ENCODE measurements around the gene SLX4.

SLX4 gene

GRCh38 chr16:3641801-3642396, 30.5 kb upstream of the SLX4 start:
- CTCF ChIA-PET, result interaction anchor here (1.4 kb wide), 1 partner anchor 12 kb away, joined by 5 read pairs; no protein-coding TSS in a partner anchor
- TF ChIP-seq CTCF (IDR thresholded peaks at IDR 0.05; ENCODE audit: insufficient read depth, low read length, missing control alignments), result no peak
- POLR2A ChIA-PET, result no interaction called here
- no peak for DNase-seq (ENCODE audit: low read depth, low spot score)
- H3K4me3 ChIP-seq (ENCODE audit: low read depth, low read length), result no peak overlapping the region

DNA sequence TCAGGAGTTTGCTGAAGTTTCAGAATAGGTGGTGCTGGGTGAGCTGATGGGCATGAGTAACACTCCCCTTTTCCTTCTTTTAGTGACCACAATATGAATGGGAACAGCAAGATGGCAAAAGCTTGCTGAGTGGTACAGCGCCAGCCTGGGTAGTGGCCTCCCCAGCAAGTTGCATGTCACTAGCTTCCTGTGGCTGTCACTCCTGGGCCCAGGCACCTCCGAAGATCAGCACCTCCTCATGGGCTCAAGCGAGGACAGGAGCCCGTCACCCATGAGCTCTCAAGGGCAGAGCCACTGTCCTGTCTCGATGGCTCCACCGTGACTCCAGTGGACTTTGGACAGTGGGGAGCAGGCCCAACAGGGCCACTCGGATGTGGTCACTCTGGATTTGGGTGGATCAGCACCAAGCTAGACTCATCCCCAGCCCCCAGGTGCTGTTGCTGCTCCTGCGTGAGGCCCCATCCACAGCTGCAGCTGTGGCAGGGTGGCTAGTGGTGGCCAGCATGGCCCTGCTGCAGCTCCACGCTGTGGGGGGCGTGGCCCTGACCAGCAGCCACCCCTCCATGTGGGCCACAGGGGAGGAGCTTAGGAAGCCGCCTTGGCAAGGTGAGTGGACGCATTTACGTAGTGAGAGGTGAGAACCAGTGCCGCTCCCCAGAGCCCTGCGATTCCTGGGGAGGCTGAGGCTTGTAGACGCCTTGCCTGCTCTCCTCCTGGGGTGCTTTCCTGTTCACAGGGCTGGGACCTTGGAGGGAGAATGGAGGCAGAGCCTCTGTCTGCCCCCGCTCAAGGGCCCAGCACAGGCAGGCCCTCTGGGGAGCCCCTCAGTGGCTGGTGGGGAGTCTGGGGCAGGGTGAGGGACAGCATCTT, 29.5 kb upstream of the SLX4 start:
- no peak overlapping the region for H3K4me3 ChIP-seq (ENCODE audit: low read depth, low read length)
- no peak for TF ChIP-seq CTCF (IDR thresholded peaks at IDR 0.05; ENCODE audit: insufficient read depth, low read length, missing control alignments)
- CTCF ChIA-PET, result interaction anchor here (1.3 kb wide), 1 partner anchor 13 kb away, joined by 3 read pairs; no protein-coding TSS in a partner anchor
- POLR2A ChIA-PET, result no interaction called here
- DNase-seq (ENCODE audit: low read depth, low spot score), result no peak

DNA sequence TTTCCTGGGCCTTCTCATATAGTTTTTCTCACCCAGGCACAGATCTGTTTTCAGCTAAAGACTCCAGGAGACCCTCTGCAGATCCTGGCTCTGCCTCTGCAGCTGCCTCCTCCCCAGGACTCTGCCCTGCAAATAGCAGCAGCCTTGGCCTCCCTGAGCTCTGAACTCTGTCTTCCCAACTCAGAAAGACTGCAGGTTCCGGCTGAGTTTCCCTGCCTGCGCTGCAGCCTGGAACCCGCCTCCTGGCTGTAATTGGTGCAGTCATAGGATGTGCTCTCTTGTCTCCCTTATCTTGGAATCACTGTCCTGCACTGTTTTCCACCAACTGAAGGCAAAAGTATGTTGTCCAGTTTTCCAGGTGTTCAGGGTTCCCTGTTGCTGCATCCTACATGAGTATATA, 28.8 kb upstream of the SLX4 start:
- H3K4me3 ChIP-seq (ENCODE audit: low read depth, low read length), result no peak overlapping the region
- no peak for DNase-seq (ENCODE audit: low read depth, low spot score)
- POLR2A ChIA-PET, result no interaction called here
- no peak for TF ChIP-seq CTCF (IDR thresholded peaks at IDR 0.05; ENCODE audit: insufficient read depth, low read length, missing control alignments)
- CTCF ChIA-PET, result interaction anchor here (0.8 to 1.3 kb wide), 2 partner anchors 10 to 14 kb away, joined by 3 read pairs; no protein-coding TSS in a partner anchor

DNA sequence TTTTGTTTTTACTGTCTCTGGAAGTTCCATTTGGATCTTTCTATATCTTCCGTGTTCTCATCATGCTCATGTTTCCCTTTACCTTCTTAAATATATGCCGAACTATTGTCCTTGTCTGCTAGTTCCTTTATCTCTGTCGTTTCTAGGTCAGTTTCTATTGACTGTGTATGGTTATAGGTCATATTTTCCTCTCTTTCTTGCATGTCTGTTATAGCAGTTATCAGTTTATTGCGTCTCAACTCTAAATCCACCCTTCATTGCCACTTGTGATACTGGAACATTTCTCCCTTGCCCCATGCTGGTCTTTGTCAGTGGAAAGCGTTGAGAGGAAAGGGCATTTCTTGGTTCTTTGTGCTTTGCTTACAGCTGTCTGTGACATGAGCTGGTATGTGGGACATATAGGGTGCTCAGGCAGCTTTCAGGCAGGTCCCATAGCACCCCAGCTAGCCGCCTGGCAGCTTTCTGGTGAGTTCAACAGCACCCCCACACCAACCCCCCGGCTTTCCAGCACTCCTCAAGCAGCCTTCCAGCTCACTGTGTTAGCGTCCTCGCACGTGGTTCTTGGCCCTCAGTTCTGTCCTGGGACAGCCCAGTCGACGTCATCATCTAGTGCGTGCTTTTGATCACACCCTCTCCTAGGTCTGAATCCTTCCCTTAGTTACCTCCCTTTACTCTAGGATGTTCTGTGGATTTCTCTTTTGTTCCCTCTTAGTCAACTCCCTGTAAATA, 27.7 kb upstream of the SLX4 start:
- ChIA-PET POLR2A (no interaction called here), CTCF (interaction anchor here (0.8 to 1.3 kb wide), 2 partner anchors 11 to 15 kb away, joined by 3 read pairs; no protein-coding TSS in a partner anchor)
- H3K4me3 ChIP-seq (ENCODE audit: low read depth, low read length), result no peak overlapping the region
- TF ChIP-seq CTCF (IDR thresholded peaks at IDR 0.05; ENCODE audit: insufficient read depth, low read length, missing control alignments), result no peak
- no peak for DNase-seq (ENCODE audit: low read depth, low spot score)

DNA sequence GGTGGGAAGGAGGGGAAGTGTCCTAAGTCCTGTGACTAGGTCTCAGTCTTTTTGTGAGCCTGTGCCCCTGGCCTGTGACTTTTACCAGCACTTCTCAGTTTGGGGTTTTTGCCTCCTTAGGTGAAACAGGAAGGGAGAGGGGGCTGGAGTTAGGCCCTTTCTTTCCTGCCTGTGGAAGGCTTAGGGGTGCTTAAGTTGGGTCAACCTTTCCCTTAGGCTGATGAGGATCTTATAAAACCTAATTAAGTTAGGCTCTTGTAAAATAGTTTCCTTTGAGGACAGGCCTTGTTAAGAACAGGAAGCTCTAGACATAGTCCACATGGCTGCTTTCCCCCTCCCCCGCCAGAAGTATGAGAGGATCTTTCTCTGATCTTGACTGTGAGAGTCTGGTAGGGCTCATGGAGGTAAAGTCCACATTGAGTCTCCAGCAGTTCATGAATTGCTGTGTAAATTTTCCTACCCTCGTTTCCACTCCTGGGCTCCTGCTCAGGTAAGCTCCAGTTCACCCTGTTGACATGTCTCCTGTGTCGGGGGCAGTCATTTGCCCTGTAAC, 26.0 kb upstream of the SLX4 start:
- ChIA-PET POLR2A (no interaction called here), CTCF (no interaction called here)
- H3K4me3 ChIP-seq (ENCODE audit: low read depth, low read length), result no peak overlapping the region
- no peak for TF ChIP-seq CTCF (IDR thresholded peaks at IDR 0.05; ENCODE audit: insufficient read depth, low read length, missing control alignments)
- DNase-seq (ENCODE audit: low read depth, low spot score), result no peak

Measured in AG04449 (cell line).